ENCODE results near the gene PRR5L.

PRR5L gene

DNA sequence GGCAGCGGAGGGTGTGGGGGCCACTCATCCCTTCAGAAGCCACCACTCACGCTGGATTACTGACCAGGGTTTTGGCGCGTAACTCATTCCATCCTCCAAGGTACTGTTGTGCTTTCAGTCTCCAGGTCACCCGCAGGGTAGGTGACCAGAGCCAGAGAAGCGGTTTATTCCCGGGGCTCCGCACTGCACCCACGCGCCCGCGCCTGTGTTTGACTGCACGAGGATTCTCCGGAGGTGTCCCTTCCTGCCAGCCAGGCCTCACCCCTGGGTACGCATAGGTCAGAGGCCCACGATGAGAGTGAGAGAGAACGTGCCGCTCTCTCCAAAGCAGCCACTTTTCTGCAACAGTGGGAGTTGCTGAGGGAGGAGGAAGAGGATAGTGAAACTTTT, 158.5 kb downstream of the PRR5L start:
- Histone ChIP-seq H3K27ac (ENCODE audit: low read depth, low read length) (no peak overlapping the region), H3K36me3 (ENCODE audit: control insufficient read depth, low read length) (no peaks in the 10 kb centered on the region), H3K4me2 (ENCODE audit: low read length) (no peak overlapping the region), H3K9me2 (replicated peaks; ENCODE audit: control insufficient read depth, low read length) (no peaks in the 10 kb centered on the region), H3K27me3 (ENCODE audit: control insufficient read depth, low read length) (no peaks in the 10 kb centered on the region), H3K4me3 (ENCODE audit: low read length) (no peak overlapping the region), H3K4me1 (ENCODE audit: control insufficient read depth, low read length) (no peaks in the 10 kb centered on the region), H3F3A (ENCODE audit: control insufficient read depth, insufficient read depth) (no peaks in the 10 kb centered on the region), H3K9me3 (ENCODE audit: control insufficient read depth, insufficient read depth, low read length) (no peaks in the 10 kb centered on the region), H3K79me2 (ENCODE audit: control insufficient read depth, low read length) (no peaks in the 10 kb centered on the region), H4K20me1 (ENCODE audit: control insufficient read depth, insufficient read depth, low read depth, low read length) (no peaks in the 10 kb centered on the region)
- TF ChIP-seq EZH2phosphoT487 (IDR thresholded peaks at IDR 0.05; ENCODE audit: borderline replicate concordance, low read length), result no peak
- TF ChIP-seq, protein P1, sequence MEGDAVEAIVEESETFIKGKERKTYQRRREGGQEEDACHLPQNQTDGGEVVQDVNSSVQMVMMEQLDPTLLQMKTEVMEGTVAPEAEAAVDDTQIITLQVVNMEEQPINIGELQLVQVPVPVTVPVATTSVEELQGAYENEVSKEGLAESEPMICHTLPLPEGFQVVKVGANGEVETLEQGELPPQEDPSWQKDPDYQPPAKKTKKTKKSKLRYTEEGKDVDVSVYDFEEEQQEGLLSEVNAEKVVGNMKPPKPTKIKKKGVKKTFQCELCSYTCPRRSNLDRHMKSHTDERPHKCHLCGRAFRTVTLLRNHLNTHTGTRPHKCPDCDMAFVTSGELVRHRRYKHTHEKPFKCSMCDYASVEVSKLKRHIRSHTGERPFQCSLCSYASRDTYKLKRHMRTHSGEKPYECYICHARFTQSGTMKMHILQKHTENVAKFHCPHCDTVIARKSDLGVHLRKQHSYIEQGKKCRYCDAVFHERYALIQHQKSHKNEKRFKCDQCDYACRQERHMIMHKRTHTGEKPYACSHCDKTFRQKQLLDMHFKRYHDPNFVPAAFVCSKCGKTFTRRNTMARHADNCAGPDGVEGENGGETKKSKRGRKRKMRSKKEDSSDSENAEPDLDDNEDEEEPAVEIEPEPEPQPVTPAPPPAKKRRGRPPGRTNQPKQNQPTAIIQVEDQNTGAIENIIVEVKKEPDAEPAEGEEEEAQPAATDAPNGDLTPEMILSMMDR (IDR thresholded peaks at IDR 0.05; ENCODE audit: low read depth, low read length, poor library complexity, severe bottlenecking), result no peak

DNA sequence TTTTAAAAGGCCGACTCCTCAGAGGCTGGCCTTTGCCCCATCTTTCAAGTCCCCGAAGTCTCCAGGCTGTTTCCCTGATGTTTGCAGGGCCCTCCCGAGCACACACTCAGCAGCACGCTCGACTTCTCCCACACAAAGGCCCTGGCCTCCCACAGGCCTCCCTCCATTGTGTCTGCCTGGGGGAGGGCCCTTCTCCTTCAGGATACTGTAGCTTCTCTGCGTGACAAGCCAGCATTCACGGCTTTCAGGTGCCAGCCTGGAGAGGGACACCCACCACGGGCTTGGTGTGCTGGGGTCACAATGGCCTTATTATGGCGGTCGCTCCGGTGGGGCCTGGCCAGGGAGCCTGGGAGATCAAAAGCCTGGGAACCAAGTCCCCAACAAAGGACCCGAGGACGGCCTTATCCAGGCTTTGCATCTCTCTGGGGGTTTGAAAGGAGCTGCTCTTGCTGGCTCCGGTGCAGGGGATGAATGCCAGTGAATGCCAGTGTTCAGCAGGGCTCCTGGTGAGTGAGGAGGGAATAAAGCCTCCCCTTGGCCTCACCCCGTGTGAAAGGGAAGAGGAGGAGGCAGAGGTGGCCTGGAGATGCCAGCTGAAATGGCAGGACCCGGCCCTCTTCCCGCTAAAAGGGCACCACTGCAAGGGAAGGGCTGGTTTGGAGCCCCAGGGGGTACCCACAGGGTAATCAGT, 159.0 kb downstream of the PRR5L start:
- Histone ChIP-seq H3K27ac (ENCODE audit: low read depth, low read length) (no peak overlapping the region), H3K4me2 (ENCODE audit: low read length) (no peak overlapping the region), H3K27me3 (ENCODE audit: control insufficient read depth, low read length) (no peaks in the 10 kb centered on the region), H3K36me3 (ENCODE audit: control insufficient read depth, low read length) (no peaks in the 10 kb centered on the region), H3K79me2 (ENCODE audit: control insufficient read depth, low read length) (no peaks in the 10 kb centered on the region), H3K4me3 (ENCODE audit: low read length) (no peak overlapping the region), H3K9me3 (ENCODE audit: control insufficient read depth, insufficient read depth, low read length) (no peaks in the 10 kb centered on the region), H3F3A (ENCODE audit: control insufficient read depth, insufficient read depth) (no peaks in the 10 kb centered on the region), H3K9me2 (replicated peaks; ENCODE audit: control insufficient read depth, low read length) (no peaks in the 10 kb centered on the region), H3K4me1 (ENCODE audit: control insufficient read depth, low read length) (no peaks in the 10 kb centered on the region), H4K20me1 (ENCODE audit: control insufficient read depth, insufficient read depth, low read depth, low read length) (no peaks in the 10 kb centered on the region)
- TF ChIP-seq, protein P1 (IDR thresholded peaks at IDR 0.05; ENCODE audit: low read depth, low read length, poor library complexity, severe bottlenecking), result no peak
- no peak for TF ChIP-seq EZH2phosphoT487 (IDR thresholded peaks at IDR 0.05; ENCODE audit: borderline replicate concordance, low read length)

DNA sequence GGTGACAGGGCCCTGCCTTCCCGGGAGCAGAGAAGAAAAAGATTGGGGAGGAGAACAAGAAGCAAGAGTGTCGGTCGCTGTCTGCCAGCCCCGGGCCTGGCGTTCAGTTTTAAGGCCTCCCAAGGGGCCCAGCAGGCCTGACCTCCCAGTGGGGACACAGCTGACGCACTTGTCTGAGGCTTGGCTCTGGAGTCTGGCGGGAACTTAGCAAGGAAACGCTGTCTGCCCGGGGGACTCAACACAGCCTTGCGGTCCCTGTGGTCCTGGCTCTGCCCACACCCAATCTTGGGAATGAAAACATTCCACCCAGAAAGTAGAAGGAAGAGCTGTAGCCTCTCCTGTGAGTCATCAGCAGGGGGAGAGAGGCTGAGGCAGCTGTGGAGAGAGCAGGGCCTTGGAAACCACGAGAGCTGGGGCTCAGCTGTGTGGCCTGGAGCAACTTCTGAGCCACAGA, 159.6 kb downstream of the PRR5L start:
- no peak overlapping the region for H3K4me2 ChIP-seq (ENCODE audit: low read length)
- no peaks in the 10 kb centered on the region for H3F3A ChIP-seq (ENCODE audit: control insufficient read depth, insufficient read depth)
- H3K36me3 ChIP-seq (ENCODE audit: control insufficient read depth, low read length), result no peaks in the 10 kb centered on the region
- H3K4me1 ChIP-seq (ENCODE audit: control insufficient read depth, low read length), result no peaks in the 10 kb centered on the region
- H3K27ac ChIP-seq (ENCODE audit: low read depth, low read length), result no peak overlapping the region
- no peak for TF ChIP-seq EZH2phosphoT487 (IDR thresholded peaks at IDR 0.05; ENCODE audit: borderline replicate concordance, low read length)
- TF ChIP-seq, protein P1 (IDR thresholded peaks at IDR 0.05; ENCODE audit: low read depth, low read length, poor library complexity, severe bottlenecking), result no peak
- H4K20me1 ChIP-seq (ENCODE audit: control insufficient read depth, insufficient read depth, low read depth, low read length), result no peaks in the 10 kb centered on the region
- no peak overlapping the region for H3K4me3 ChIP-seq (ENCODE audit: low read length)
- no peaks in the 10 kb centered on the region for H3K9me2 ChIP-seq (replicated peaks; ENCODE audit: control insufficient read depth, low read length)
- no peaks in the 10 kb centered on the region for H3K27me3 ChIP-seq (ENCODE audit: control insufficient read depth, low read length)
- H3K9me3 ChIP-seq (ENCODE audit: control insufficient read depth, insufficient read depth, low read length), result no peaks in the 10 kb centered on the region
- H3K79me2 ChIP-seq (ENCODE audit: control insufficient read depth, low read length), result no peaks in the 10 kb centered on the region
